ENCODE results near the gene SLC12A9.
A peak's percentile ranks its signal among the peaks of the same experiment; 100 is the strongest.

Gene SLC12A9

GRCh38 chr7:100865372-100865911, 12.9 kb downstream of the SLC12A9 start:
- no peaks in the 10 kb centered on the region; the same call in 1 of the 2 replicates for H3K4me1 ChIP-seq (ENCODE audit: control insufficient read depth, insufficient read depth, low read length)
- H3K36me3 ChIP-seq (ENCODE audit: control insufficient read depth in 2 of 2, insufficient read depth in 1 of 2, low read length in 2 of 2): peaks cover 4 to 14% of the 10 kb centered on the region in 2 experiments; a peak in 2 of 3 replicates
- ChIA-PET CTCF (interaction anchor here (0.9 kb wide), 1 partner anchor 10 kb away, joined by 3 read pairs; no protein-coding TSS in a partner anchor), POLR2A (no interaction called here)
- TF ChIP-seq CTCF (tag by site-specific recombination; IDR thresholded peaks at IDR 0.05) (peak; percentile 56), ZNF449 (tag by site-specific recombination; IDR thresholded peaks at IDR 0.05) (peak; percentile 92), ZNF660 (tag by site-specific recombination; IDR thresholded peaks at IDR 0.05) (no peak), GLIS2 (tag by site-specific recombination; IDR thresholded peaks at IDR 0.05) (no peak), WT1 (tag by site-specific recombination; IDR thresholded peaks at IDR 0.05) (no peak), ZNF600 (tag by site-specific recombination; IDR thresholded peaks at IDR 0.05) (peak; percentile 41; the same call in 1 of the 2 replicates)
- no peaks in the 10 kb centered on the region for H3K9me3 ChIP-seq (ENCODE audit: control insufficient read depth, insufficient read depth, low read depth, low read length)
- H3K4me3 ChIP-seq (ENCODE audit: low read depth, low read length): no peak overlapping the region
- H3K27ac ChIP-seq (ENCODE audit: extremely low read depth, low read depth, low read length): no peak overlapping the region

GRCh38 chr7:100865938-100866728, 13.6 kb downstream of the SLC12A9 start:
- H3K27ac ChIP-seq (ENCODE audit: extremely low read depth, low read depth, low read length): peak overlapping the region; percentile 86; the same call in 1 of the 2 replicates
- POLR2A ChIA-PET: interaction anchor here (1.0 to 1.4 kb wide), 3 partner anchors 9 to 160 kb away, joined by 6 to 9 read pairs (median 7); partner anchors contain the start of genes POP7, SLC12A9 and SRRT
- H3K4me1 ChIP-seq (ENCODE audit: control insufficient read depth, insufficient read depth, low read length): no peaks in the 10 kb centered on the region; the same call in 1 of the 2 replicates
- CTCF ChIA-PET: no interaction called here
- no peak overlapping the region for H3K4me3 ChIP-seq (ENCODE audit: low read depth, low read length)
- H3K9me3 ChIP-seq (ENCODE audit: control insufficient read depth, insufficient read depth, low read depth, low read length): no peaks in the 10 kb centered on the region
- H3K36me3 ChIP-seq (ENCODE audit: control insufficient read depth in 2 of 2, insufficient read depth in 1 of 2, low read length in 2 of 2): peaks cover 7 to 14% of the 10 kb centered on the region in 2 experiments; a peak in 2 of 3 replicates
- no peak for TF ChIP-seq ZNF18 (tag by site-specific recombination; IDR thresholded peaks at IDR 0.05)
- no peak for TF ChIP-seq PBX3 (CRISPR knock-in tag; IDR thresholded peaks at IDR 0.05)
- no peak for TF ChIP-seq ZNF174 (tag by site-specific recombination; IDR thresholded peaks at IDR 0.05)
- no peak for TF ChIP-seq ZNF514 (tag by site-specific recombination; IDR thresholded peaks at IDR 0.05)
- no peak for TF ChIP-seq ZNF639 (tag by site-specific recombination; IDR thresholded peaks at IDR 0.05)
- no peak for TF ChIP-seq ZNF354C (tag by site-specific recombination; IDR thresholded peaks at IDR 0.05; ENCODE audit: borderline replicate concordance, low read depth)
- TF ChIP-seq ZNF560 (tag by site-specific recombination; IDR thresholded peaks at IDR 0.05; ENCODE audit: borderline replicate concordance): no peak
- TF ChIP-seq REPIN1 (tag by site-specific recombination; IDR thresholded peaks at IDR 0.05; ENCODE audit: low read depth): no peak
- peak; percentile 30; the same call in 1 of the 2 replicates for TF ChIP-seq KLF1 (tag by site-specific recombination; IDR thresholded peaks at IDR 0.05)
- no peak for TF ChIP-seq ZNF654 (tag by site-specific recombination; IDR thresholded peaks at IDR 0.05; ENCODE audit: low read depth)
- no peak for TF ChIP-seq OVOL3 (tag by site-specific recombination; IDR thresholded peaks at IDR 0.05)
- peak; percentile 18; the same call in 1 of the 2 replicates for TF ChIP-seq PRDM10 (tag by site-specific recombination; IDR thresholded peaks at IDR 0.05)
- no peak for TF ChIP-seq ZNF544 (tag by site-specific recombination; IDR thresholded peaks at IDR 0.05)
- TF ChIP-seq ZBTB6 (tag by site-specific recombination; IDR thresholded peaks at IDR 0.05): 0 out of 2 replicates have a peak, but pooled peaks have one; percentile 12
